ENCODE results near the gene MTA2. TPM values are rescaled to one million over a fixed set of nuclear protein-coding genes. Genes with fewer than 3 reads are reported as not detected.

The MTA2 gene
- total and polyA plus RNA-seq, 2 donors (not counting 1 experiment from before 2014, with no cell fraction given), result 37.2 to 139 TPM

- H3K4me1 ChIP-seq (ENCODE audit: control insufficient read depth in 2 of 2, insufficient read depth in 2 of 2, low read length in 2 of 2), result peaks cover 10 to 25% of the 10 kb centered on the region in 2 donors
- peak; percentile 92 for DNase-seq
- peak within 1 kb of the TSS; percentile 90 for H2AFZ ChIP-seq (ENCODE audit: insufficient read depth, low read depth, low read length, poor library complexity, severe bottlenecking)
- H3K36me3 ChIP-seq (replicated peaks in 1 of 2; ENCODE audit: control extremely low read depth in 1 of 2, control insufficient read depth in 1 of 2, extremely low read depth in 1 of 2, insufficient read depth in 2 of 2, low read length in 1 of 2), result peaks cover 0 to 38% of the 10 kb centered on the region in 2 experiments
- no peaks in the 10 kb centered on the region for H3K27me3 Mint-ChIP-seq
- H3K4me3 Mint-ChIP-seq, result peak within 1 kb of the TSS; percentile 97
- no peaks in the 10 kb centered on the region for H3K27me3 ChIP-seq (replicated peaks in 1 of 4; ENCODE audit: control extremely low read depth in 1 of 4, control insufficient read depth in 3 of 4, insufficient read depth in 4 of 4, low read length in 3 of 4)
- peak within 1 kb of the TSS; percentile 90 for H3K4me2 ChIP-seq (replicated peaks; ENCODE audit: low read depth, low read length, poor library complexity, severe bottlenecking)
- peak within 1 kb of the TSS; percentile 74 for H3K9ac ChIP-seq (ENCODE audit: low read length)
- peak within 1 kb of the TSS; percentile 99 for H3K27ac Mint-ChIP-seq
- peaks cover 25% of the 10 kb centered on the region for H3K4me1 Mint-ChIP-seq
- peaks cover 61% of the 10 kb centered on the region for H3K79me2 ChIP-seq (ENCODE audit: control insufficient read depth, insufficient read depth, low read length)
- intact Hi-C loops (cut with micrococcal nuclease), result loop anchor here (1.0 to 2.0 kb wide), 7 partner anchors 10 to 114 kb away; partner anchors contain the start of genes C11orf98, CSKMT, GANAB and HNRNPUL2
- H4K20me1 ChIP-seq (ENCODE audit: control insufficient read depth, insufficient read depth, low read length, poor library complexity, severe bottlenecking), result peaks cover 11% of the 10 kb centered on the region
- TF ChIP-seq EZH2 (IDR thresholded peaks at IDR 0.05; ENCODE audit: borderline replicate concordance, insufficient read depth, low read depth, low read length, poor library complexity, severe bottlenecking), result no peak
- TF ChIP-seq, protein P1, sequence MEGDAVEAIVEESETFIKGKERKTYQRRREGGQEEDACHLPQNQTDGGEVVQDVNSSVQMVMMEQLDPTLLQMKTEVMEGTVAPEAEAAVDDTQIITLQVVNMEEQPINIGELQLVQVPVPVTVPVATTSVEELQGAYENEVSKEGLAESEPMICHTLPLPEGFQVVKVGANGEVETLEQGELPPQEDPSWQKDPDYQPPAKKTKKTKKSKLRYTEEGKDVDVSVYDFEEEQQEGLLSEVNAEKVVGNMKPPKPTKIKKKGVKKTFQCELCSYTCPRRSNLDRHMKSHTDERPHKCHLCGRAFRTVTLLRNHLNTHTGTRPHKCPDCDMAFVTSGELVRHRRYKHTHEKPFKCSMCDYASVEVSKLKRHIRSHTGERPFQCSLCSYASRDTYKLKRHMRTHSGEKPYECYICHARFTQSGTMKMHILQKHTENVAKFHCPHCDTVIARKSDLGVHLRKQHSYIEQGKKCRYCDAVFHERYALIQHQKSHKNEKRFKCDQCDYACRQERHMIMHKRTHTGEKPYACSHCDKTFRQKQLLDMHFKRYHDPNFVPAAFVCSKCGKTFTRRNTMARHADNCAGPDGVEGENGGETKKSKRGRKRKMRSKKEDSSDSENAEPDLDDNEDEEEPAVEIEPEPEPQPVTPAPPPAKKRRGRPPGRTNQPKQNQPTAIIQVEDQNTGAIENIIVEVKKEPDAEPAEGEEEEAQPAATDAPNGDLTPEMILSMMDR (IDR thresholded peaks at IDR 0.05), result peak; percentile 99
- peak within 1 kb of the TSS; percentile 70 to 84 (median 75) for H3K4me3 ChIP-seq (ENCODE audit: control extremely low read depth in 1 of 5, extremely low read depth in 1 of 5, insufficient read depth in 1 of 5, low read depth in 2 of 5, low read length in 4 of 5)
- no peaks in the 10 kb centered on the region for H3K9me3 ChIP-seq (ENCODE audit: control extremely low read depth in 1 of 3, control insufficient read depth in 2 of 3, insufficient read depth in 1 of 3, low read length in 2 of 3)
- no peaks in the 10 kb centered on the region for H3K9me3 Mint-ChIP-seq (ENCODE audit: insufficient read depth)
- 4% methylated on average over 76 of the region's 91 CpGs for WGBS (ENCODE audit: insufficient coverage)
- POLR2A ChIA-PET, result interaction anchor here (1.0 to 2.7 kb wide), 7 partner anchors 11 to 229 kb away, joined by 3 to 16 read pairs (median 3); partner anchors contain the start of genes MTA2, TUT1, UBXN1 and ZBTB3
- CTCF ChIA-PET, result interaction anchor here (0.8 to 3.7 kb wide), 12 partner anchors 9 to 82 kb away, joined by 3 to 32 read pairs (median 4); partner anchors contain the start of genes B3GAT3, C11orf98, CSKMT and EEF1G
- peak; percentile 79 for ATAC-seq (ENCODE audit: low read depth)
- H3K27ac ChIP-seq (ENCODE audit: low read length in 2 of 2), result peak within 1 kb of the TSS; percentile 76 to 96
Measured at GRCh38 chr11:62612366-62613290, 11.0 kb upstream of the MTA2 start, which contains the start of the genes EML3 and ROM1. EML3 (minus strand) TSS chr11:62612775; CDS start chr11:62612457, 318 bp downstream. ROM1 (plus strand) TSS chr11:62613257; CDS start chr11:62613282, 25 bp downstream.

Measured in B cell (primary cell).